ENCODE data around the gene MACROD2. TPM values are rescaled to one million over a fixed set of nuclear protein-coding genes. Genes with fewer than 3 reads are reported as not detected.
A peak's percentile ranks its signal among the peaks of the same experiment; 100 is the strongest.
"Not testable (repeated sequence)": the region's sequence is repeated elsewhere in the genome, so short reads cannot be mapped to it uniquely, and the experiment has no call there.

The MACROD2 gene
- total and polyA plus RNA-seq, 11 donors = 0.54 to 5.4 (median 2.4) TPM

DNA sequence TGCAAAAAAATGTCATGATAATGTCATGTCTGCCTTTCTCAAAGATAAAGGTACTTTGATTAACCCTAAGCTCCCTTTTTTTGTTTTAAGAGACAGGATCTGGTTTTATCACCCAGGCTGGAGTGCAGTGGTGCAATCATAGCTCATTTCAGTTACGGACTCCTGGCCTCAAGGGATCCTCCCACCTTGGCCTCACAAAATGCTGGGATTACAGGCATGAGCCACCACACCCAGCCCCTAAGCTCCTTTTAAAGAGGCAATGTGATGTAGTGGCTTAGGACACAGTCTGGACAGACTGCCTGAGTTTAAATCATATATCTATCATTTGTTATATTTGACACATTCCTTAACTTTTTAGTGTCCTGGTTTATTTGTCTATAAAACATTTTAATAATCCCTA lies 265.1 kb downstream of the MACROD2 start:
- Histone ChIP-seq H3K9me3 (no peaks in the 10 kb centered on the region), H3K27me3 (no peaks in the 10 kb centered on the region), H3K4me3 (no peak overlapping the region), H3K36me3 (no peaks in the 10 kb centered on the region), H3K4me1 (no peaks in the 10 kb centered on the region), H3K27ac (no peak overlapping the region)
- DNase-seq (no peak), ATAC-seq (no peak)
- 50 to 76% (median 67%) methylated on average over 1 of the region's 1 CpG for WGBS, 4 donors
- intact Hi-C loops (cut with DNase I) = loop anchor here in 1 of 10 donors (10.0 kb wide), 1 partner anchor 66 kb away; no protein-coding TSS in a partner anchor
- TF ChIP-seq POLR2A (IDR thresholded peaks at IDR 0.05) = no peak
- TF ChIP-seq, protein P1, sequence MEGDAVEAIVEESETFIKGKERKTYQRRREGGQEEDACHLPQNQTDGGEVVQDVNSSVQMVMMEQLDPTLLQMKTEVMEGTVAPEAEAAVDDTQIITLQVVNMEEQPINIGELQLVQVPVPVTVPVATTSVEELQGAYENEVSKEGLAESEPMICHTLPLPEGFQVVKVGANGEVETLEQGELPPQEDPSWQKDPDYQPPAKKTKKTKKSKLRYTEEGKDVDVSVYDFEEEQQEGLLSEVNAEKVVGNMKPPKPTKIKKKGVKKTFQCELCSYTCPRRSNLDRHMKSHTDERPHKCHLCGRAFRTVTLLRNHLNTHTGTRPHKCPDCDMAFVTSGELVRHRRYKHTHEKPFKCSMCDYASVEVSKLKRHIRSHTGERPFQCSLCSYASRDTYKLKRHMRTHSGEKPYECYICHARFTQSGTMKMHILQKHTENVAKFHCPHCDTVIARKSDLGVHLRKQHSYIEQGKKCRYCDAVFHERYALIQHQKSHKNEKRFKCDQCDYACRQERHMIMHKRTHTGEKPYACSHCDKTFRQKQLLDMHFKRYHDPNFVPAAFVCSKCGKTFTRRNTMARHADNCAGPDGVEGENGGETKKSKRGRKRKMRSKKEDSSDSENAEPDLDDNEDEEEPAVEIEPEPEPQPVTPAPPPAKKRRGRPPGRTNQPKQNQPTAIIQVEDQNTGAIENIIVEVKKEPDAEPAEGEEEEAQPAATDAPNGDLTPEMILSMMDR (IDR thresholded peaks at IDR 0.05) = no peak

DNA sequence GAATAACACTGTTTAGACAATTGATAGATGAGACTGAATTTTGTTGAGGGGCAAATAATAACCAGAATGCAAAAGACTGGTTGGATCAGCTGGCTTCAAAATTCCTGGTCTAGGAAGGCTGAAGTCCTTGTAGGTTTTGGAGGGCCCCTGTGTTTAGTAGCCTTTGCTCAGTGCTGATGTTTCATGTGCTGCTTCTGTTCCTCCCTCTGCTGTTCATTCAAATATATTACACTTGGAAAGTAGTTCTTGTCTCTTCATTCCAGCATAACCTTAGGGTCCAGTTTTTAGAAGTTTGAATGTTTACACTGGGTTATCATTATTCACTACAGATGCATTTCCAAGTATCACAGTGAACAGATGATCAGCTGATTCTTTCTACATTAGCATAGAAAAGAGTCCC lies 269.6 kb downstream of the MACROD2 start:
- Histone ChIP-seq H3K27me3 (no peaks in the 10 kb centered on the region), H3K27ac (no peak overlapping the region), H3K4me3 (no peak overlapping the region), H3K4me1 (no peaks in the 10 kb centered on the region), H3K36me3 (no peaks in the 10 kb centered on the region), H3K9me3 (no peaks in the 10 kb centered on the region)
- DNase-seq (no peak), ATAC-seq (no peak)
- intact Hi-C loops (cut with DNase I) = loop anchor here in 2 of 10 donors (5.0 to 10.0 kb wide), 2 partner anchors 70 to 118 kb away; no protein-coding TSS in a partner anchor
- TF ChIP-seq POLR2A (IDR thresholded peaks at IDR 0.05) = no peak
- TF ChIP-seq, protein P1 (IDR thresholded peaks at IDR 0.05) = peak in 6 of 12 donors; percentile 8 to 25 (median 16)

DNA sequence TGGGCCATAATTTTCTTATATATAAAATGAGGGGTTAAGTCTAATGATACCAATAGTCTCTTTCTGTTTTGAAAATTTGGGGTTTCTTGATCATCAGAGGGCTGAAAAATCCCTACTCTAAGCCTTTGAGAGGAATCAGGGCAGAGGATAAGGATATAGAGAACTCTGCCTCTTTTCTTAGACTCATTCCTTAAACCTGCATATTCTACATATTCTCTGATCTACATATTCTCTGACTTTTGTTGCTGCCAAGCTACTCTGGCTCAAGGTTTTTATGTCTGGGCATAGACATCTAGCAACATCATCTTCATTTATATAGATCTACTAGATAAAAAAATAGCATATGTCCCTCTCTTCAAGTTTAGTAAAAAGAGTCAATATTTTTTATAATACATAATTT lies 270.9 kb downstream of the MACROD2 start:
- Histone ChIP-seq H3K4me1 (no peaks in the 10 kb centered on the region), H3K27ac (no peak overlapping the region), H3K4me3 (no peak overlapping the region), H3K36me3 (no peaks in the 10 kb centered on the region), H3K27me3 (no peaks in the 10 kb centered on the region), H3K9me3 (no peaks in the 10 kb centered on the region)
- no peak for DNase-seq
- ATAC-seq = no peak
- intact Hi-C loops (cut with DNase I) = loop anchor here in 2 of 10 donors (5.0 to 10.0 kb wide), 2 partner anchors 71 to 119 kb away; no protein-coding TSS in a partner anchor
- TF ChIP-seq, protein P1 (IDR thresholded peaks at IDR 0.05) = no peak
- no peak for TF ChIP-seq POLR2A (IDR thresholded peaks at IDR 0.05)

DNA sequence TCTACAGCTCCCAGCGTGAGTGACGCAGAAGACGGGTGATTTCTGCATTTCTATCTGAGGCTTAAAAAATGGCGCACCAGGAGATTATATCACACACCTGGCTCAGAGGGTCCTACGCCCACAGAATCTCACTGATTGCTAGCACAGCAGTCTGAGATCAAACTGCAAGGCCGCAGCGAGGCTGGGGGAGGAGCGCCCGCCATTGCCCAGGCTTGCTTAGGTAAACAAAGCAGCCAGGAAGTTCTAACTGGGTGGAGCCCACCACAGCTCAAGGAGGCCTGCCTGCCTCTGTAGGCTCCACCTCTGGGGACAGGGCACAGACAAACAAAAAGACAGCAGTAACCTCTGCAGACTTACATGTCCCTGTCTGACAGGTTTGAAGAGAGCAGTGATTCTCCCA lies 275.4 kb downstream of the MACROD2 start:
- DNase-seq; H3K36me3 ChIP-seq; H3K4me3 ChIP-seq; H3K27ac ChIP-seq; ATAC-seq; intact Hi-C loops (cut with DNase I); H3K4me1 ChIP-seq; H3K27me3 ChIP-seq; H3K9me3 ChIP-seq: not testable (repeated sequence)
- WGBS, 4 donors = 92 to 99% (median 96%) methylated on average over 9 of the region's 9 CpGs

DNA sequence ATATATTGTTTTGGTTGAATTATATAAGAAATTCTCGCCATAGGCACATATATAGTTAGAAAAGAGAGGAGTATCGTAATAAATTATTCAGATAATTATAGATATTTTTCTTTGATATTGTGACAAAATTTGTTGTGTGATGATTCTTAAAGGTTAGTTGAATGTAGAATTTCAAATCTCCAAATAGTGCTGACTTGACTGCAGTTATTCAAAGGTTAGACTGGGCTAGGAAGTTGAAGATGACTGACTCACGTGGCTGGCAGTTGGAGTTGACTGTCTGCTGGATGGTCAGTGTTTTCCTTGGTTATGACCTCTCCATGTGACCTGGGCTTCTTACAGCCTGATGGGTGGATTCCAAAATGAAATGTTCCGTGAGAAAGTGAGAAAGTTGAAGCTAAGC lies 286.8 kb downstream of the MACROD2 start:
- no peak overlapping the region for H3K4me3 ChIP-seq
- H3K36me3 ChIP-seq = no peaks in the 10 kb centered on the region
- intact Hi-C loops (cut with DNase I) = no loop called here
- H3K4me1 ChIP-seq = no peaks in the 10 kb centered on the region
- H3K9me3 ChIP-seq = no peaks in the 10 kb centered on the region
- DNase-seq (no peak), ATAC-seq (no peak)
- WGBS, 4 donors = 78 to 86% (median 84%) methylated on average over 4 of the region's 4 CpGs
- TF ChIP-seq, protein P1 (IDR thresholded peaks at IDR 0.05) = no peak
- TF ChIP-seq POLR2A (IDR thresholded peaks at IDR 0.05) = no peak
- H3K27ac ChIP-seq = no peak overlapping the region
- H3K27me3 ChIP-seq = no peaks in the 10 kb centered on the region
